Esophagus squamous epithelium (tissue), 5 donors: ENCODE data around the gene IFT25. TPM values are rescaled to one million over a fixed set of nuclear protein-coding genes. Genes with fewer than 3 reads are reported as not detected.
"Not testable (repeated sequence)": the region's sequence is repeated elsewhere in the genome, so short reads cannot be mapped to it uniquely, and the experiment has no call there.

Experiments
- DNase-seq: peaks from one replicate; lab custom pipeline; 2025; lab: John Stamatoyannopoulos, UW
- H3K27ac ChIP-seq, 4 donors: fragments of 200-600 bp; sonication (generic); one replicate each; pipeline ENCODE4 v1.5.1; 2016 to 2019; ENCODE audit warnings: mild to moderate bottlenecking in 1 of 4
- H3K27me3 ChIP-seq, 4 donors: fragments of 200-600 bp; sonication (generic); 1 replicate in 3 of 4; 2 replicates in 1 of 4; pipeline versions ENCODE4 v1.5.1 to v1.6.0; 2017 to 2021; ENCODE audit warnings: antibody characterized with exemption in 1 of 4
- H3K36me3 ChIP-seq, 3 donors: fragments of 200-600 bp; sonication (generic); one replicate each; pipeline ENCODE4 v1.5.1; 2016 to 2019
- H3K4me1 ChIP-seq, 3 donors: fragments of 200-600 bp; sonication (generic); one replicate each; pipeline ENCODE4 v1.5.1; 2017 to 2019
- H3K4me3 ChIP-seq, 4 donors: fragments of 200-600 bp; sonication (generic); 1 replicate in 3 of 4; 2 replicates in 1 of 4; pipeline ENCODE4 v1.5.1; 2016 to 2019; ENCODE audit warnings: mild to moderate bottlenecking in 2 of 4, moderate library complexity in 1 of 4
- H3K9me3 ChIP-seq, 3 donors: fragments of 200-600 bp; sonication (generic); one replicate each; pipeline ENCODE4 v1.5.1; 2016 to 2019
- POLR2A ChIP-seq, 4 donors: fragments of 450-650 bp; IDR thresholded peaks; one replicate each; pipeline ENCODE4 v1.6.1; 2017; ENCODE audit warnings: antibody characterized with exemption in 4 of 4, mild to moderate bottlenecking in 4 of 4, moderate library complexity in 3 of 4
- WGBS, 2 donors: methylation state at CpG; one replicate each; pipeline ENCODE4 v1.1.5; 2018; 5-methylcytosine and 5-hydroxymethylcytosine counted together
- intact Hi-C: fragments of 100-400 bp; cut with DNase I; formaldehyde crosslinking; loops from one replicate; pipeline ENCODE4 v1.15.0; 2022
- total RNA-seq, 4 donors: library from RNA; depleted of rRNA; stranded (reverse); fragments of >200 nt; gene quantifications; one replicate each; pipeline ENCODE4 v1.1.0, GENCODE V29; 2016
- TF ChIP-seq, protein P1 (sequence below), 6 experiments: fragments of 450-650 bp in 4 of 6; fragments of 200-600 bp in 2 of 6; sonication (generic) in 2 of 6; IDR thresholded peaks; one replicate each; pipeline ENCODE4 v1.5.1; 2016 to 2019; ENCODE audit warnings: antibody characterized with exemption in 6 of 6, mild to moderate bottlenecking in 4 of 6, moderate library complexity in 4 of 6
- donor health status: DM: yes; HTN: yes; CAD: no.

Gene IFT25
- total RNA-seq, 4 donors from 2014 or later: 11.7 to 24.6 (median 17.1) TPM

DNA sequence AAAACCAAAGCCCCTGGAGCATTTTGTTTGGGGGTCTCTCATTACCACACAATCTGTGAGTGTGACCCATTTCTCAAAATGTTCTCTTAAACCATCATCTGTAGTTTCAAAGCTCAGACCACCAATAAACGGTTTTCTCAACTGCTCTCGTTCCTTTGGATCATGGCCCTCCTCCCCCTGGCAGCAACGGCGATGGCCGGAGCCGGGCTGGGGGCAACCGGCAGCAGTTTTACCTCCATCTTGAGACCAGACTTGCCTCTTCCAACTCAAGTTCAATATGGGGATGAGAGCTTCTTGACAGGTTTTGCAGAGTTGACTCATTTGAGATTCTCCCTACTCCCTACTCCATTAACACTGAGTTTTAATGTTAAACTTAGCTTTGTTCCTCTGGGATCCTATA is 30.4 kb upstream of the IFT25 start:
- Histone ChIP-seq H3K9me3 (no peaks in the 10 kb centered on the region), H3K4me1 (no peaks in the 10 kb centered on the region), H3K4me3 (no peak overlapping the region), H3K36me3 (peaks cover 0 to 16% (median 0%) of the 10 kb centered on the region in 3 donors), H3K27ac (no peak overlapping the region), H3K27me3 (no peaks in the 10 kb centered on the region)
- WGBS, 2 donors: 94% methylated on average over 7 of the region's 7 CpGs
- intact Hi-C loops: no loop called here
- TF ChIP-seq POLR2A (IDR thresholded peaks at IDR 0.05): no peak
- TF ChIP-seq, protein P1, sequence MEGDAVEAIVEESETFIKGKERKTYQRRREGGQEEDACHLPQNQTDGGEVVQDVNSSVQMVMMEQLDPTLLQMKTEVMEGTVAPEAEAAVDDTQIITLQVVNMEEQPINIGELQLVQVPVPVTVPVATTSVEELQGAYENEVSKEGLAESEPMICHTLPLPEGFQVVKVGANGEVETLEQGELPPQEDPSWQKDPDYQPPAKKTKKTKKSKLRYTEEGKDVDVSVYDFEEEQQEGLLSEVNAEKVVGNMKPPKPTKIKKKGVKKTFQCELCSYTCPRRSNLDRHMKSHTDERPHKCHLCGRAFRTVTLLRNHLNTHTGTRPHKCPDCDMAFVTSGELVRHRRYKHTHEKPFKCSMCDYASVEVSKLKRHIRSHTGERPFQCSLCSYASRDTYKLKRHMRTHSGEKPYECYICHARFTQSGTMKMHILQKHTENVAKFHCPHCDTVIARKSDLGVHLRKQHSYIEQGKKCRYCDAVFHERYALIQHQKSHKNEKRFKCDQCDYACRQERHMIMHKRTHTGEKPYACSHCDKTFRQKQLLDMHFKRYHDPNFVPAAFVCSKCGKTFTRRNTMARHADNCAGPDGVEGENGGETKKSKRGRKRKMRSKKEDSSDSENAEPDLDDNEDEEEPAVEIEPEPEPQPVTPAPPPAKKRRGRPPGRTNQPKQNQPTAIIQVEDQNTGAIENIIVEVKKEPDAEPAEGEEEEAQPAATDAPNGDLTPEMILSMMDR (IDR thresholded peaks at IDR 0.05): no peak
- no peak for DNase-seq

DNA sequence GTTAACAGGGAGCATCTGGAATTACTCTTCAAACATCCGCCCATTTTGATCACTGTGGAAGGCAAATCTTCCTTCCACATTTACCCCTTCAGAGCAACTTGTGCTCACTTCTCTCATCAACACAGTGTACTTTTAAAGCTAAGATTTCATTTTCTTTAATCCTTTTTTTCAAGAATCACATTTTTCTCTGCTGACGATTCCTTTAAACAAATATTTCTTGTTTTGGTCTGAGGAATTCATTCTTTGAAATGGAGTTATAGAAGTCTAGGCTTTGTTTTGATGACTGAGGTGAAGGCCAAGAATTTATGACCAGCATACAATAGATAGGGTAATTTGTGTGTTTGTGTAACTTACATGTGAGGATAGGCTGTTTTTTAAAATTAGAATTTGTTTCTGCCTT is 26.2 kb upstream of the IFT25 start:
- H3K27ac ChIP-seq: peak overlapping the region in 2 of 4 donors; percentile 22 to 42
- H3K27me3 ChIP-seq: no peaks in the 10 kb centered on the region
- no peaks in the 10 kb centered on the region for H3K4me1 ChIP-seq
- intact Hi-C loops: no loop called here
- WGBS, 2 donors: 67 to 75% methylated on average over 2 of the region's 2 CpGs
- no peak overlapping the region for H3K4me3 ChIP-seq
- H3K36me3 ChIP-seq: peaks cover 0 to 57% (median 8%) of the 10 kb centered on the region in 3 donors
- TF ChIP-seq POLR2A (IDR thresholded peaks at IDR 0.05): no peak
- TF ChIP-seq, protein P1 (IDR thresholded peaks at IDR 0.05): no peak
- DNase-seq: no peak
- H3K9me3 ChIP-seq: no peaks in the 10 kb centered on the region

DNA sequence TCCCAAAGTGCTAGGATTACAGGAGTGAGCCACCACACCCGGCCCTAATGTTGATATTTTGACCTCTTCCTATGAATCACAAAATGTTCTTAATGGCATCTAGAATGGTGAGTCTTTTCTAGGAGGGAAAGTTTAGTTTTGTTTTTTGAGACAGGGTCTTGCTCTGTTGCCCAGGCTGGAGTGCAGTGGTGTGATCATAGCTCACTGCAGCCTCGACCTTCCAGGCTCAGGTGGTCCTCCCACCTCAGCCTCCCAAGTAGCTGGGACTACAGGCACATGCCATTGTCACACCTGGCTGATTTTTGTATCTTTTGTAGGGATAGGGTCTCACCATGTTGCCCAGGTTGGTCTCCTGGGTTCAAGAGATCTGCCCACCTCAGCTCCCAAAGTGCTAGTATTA is 23.8 kb upstream of the IFT25 start:
- H3K9me3 ChIP-seq, DNase-seq, H3K4me1 ChIP-seq, intact Hi-C loops, H3K4me3 ChIP-seq, H3K27me3 ChIP-seq, H3K27ac ChIP-seq: not testable (repeated sequence)
- 88% methylated on average over 2 of the region's 2 CpGs for WGBS, 2 donors
- H3K36me3 ChIP-seq: peaks cover 0 to 81% (median 8%) of the 10 kb centered on the region in 3 donors

DNA sequence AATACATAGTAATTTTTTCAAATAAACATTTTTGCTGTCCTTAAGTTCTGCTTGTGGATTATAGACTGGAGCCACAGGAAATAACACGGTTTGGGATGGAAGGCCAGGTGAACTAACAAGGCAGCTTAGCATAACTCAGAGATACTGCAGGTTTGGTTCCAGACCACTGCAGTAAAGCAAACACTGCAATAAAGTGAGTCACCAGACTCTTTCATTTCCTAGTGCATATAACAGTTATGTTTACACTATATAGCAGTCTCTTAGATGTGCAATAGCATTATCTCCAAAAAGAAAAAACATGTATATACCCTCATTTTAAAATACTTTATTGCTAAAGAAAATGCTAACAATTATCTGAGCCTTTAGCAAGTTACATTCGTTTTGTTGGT is 22.6 kb upstream of the IFT25 start:
- no peak for DNase-seq
- no peak for TF ChIP-seq POLR2A (IDR thresholded peaks at IDR 0.05)
- TF ChIP-seq, protein P1 (IDR thresholded peaks at IDR 0.05): no peak
- H3K4me3 ChIP-seq: no peak overlapping the region
- H3K4me1 ChIP-seq: no peaks in the 10 kb centered on the region
- no peaks in the 10 kb centered on the region for H3K9me3 ChIP-seq
- H3K36me3 ChIP-seq: peaks cover 5 to 93% (median 13%) of the 10 kb centered on the region in 3 donors
- H3K27me3 ChIP-seq: no peaks in the 10 kb centered on the region
- no peak overlapping the region for H3K27ac ChIP-seq
- intact Hi-C loops: no loop called here
- 56 to 73% methylated on average over 2 of the region's 2 CpGs for WGBS, 2 donors

DNA sequence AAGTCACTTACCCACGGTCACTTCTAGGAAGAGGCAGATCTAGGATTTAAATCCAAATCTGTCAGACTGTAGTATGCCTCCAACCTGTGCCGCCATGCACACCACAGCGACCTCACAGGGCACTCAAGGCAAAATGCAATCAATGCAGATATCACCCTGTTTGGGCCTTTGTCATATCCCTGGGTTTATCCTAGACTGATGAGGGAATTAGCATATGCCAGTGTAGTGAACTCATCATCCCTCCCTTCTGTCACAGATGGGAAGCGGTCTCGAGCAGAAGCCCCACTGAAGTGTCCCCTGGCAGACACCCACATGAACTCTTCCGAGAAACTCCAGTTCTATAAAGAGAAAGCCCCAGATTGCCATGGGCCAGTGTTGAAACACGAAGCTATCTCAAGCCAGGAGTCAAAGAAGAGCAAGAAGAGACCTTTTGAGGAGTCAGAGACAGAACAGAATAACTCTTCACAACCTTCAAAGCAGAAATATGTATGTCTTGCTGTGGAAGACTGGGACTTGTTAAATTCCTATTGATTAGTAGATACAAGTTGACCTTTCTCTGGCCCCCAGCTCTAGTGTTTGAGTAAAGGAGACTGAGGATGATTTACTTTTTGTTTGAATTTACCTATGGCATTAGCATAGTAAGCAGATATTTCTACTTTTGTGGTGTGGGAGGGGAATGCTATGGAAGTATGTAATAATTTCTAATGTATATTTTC is 22.1 kb upstream of the IFT25 start:
- Histone ChIP-seq H3K27ac (no peak overlapping the region), H3K27me3 (no peaks in the 10 kb centered on the region), H3K4me1 (no peaks in the 10 kb centered on the region), H3K4me3 (no peak overlapping the region), H3K36me3 (peaks cover 9 to 99% (median 17%) of the 10 kb centered on the region in 3 donors), H3K9me3 (no peaks in the 10 kb centered on the region)
- DNase-seq: no peak
- 88 to 90% methylated on average over 6 to 7 of the region's 7 CpGs for WGBS, 2 donors
- TF ChIP-seq POLR2A (IDR thresholded peaks at IDR 0.05): no peak
- TF ChIP-seq, protein P1 (IDR thresholded peaks at IDR 0.05): no peak
- intact Hi-C loops: no loop called here
